Stimulated activated CD8-positive, alpha-beta memory T cell treated with anti-CD3 and anti-CD28 coated beads, Interleukin-12 subunit alpha, Interleukin-12 subunit beta, amount 100 ng/mL, for 4 hours (primary cell): Measurements from ENCODE around the gene TADA2A.

Experiments
- DNase-seq: peaks from one replicate; pipeline ENCODE4 v3.0.0-alpha.2; 2020; ENCODE audit warnings: low read depth

Gene TADA2A

DNA sequence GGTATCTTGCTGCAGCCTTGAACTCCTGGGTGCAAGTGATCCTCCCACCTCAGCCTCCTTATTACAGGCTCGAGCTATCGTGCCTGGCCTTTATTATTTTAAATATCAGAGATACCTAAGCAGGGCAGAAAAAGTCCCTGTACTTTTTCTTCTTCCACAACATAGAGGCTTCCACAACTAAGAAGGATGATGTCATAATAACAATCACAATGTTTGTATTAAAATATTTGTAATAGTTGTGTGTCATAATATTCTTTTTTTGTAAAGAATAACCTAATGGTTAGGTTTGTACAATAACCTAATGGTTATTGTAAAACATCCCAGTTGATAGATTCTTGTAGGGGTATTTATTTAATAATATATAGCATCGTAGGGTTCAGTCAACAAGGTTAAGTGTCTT is 56.4 kb downstream of the TADA2A start:
- DNase-seq: no peak

GRCh38 chr17:37465069-37465616 is 58.5 kb downstream of the TADA2A start:
- no peak for DNase-seq

GRCh38 chr17:37466471-37466870 is 59.8 kb downstream of the TADA2A start:
- DNase-seq: no peak

GRCh38 chr17:37470181-37470580 is 63.5 kb downstream of the TADA2A start:
- no peak for DNase-seq

- no peak for DNase-seq
Measured at GRCh38 chr17:37475731-37476420, 69.2 kb downstream of the TADA2A start.

DNA sequence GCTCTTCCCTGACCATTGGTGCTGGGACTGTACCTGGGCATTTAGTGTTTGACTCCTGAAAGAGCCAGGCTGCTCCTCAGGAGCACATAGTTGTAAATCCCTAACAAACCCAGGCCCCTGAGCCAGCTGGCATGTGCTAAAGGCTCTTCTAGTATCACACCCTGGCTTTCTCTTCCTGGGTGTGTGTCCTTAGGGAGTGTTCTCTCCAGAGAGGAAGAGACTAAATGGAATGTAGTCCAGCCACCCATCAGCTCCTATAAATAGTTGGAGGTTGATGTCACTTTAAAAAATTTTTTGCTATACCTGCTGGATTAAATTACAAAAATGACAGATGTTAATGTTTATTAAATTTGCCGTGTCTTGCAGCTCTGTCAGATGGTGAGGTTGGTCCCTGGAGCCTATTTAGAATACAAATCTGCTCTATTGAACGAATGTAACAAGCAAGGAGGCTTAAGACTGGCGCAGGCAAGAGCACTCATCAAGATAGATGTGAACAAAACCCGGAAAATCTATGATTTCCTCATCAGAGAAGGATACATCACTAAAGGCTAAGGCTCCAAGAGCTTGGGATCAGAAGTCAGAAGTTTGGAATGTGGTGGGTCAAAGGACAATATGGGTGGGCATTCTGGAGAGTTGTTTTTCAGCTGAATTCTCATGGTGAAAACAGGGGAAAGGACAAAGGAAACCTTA is 69.9 kb downstream of the TADA2A start:
- no peak for DNase-seq

- no peak for DNase-seq
Measured at GRCh38 chr17:37478187-37478586, 71.5 kb downstream of the TADA2A start.

GRCh38 chr17:37479025-37479424 is 72.3 kb downstream of the TADA2A start:
- no peak for DNase-seq

- no peak for DNase-seq
Measured at GRCh38 chr17:37480427-37480826, 73.7 kb downstream of the TADA2A start.

GRCh38 chr17:37481001-37481665 is 74.4 kb downstream of the TADA2A start:
- no peak for DNase-seq

GRCh38 chr17:37483311-37484039 is 76.8 kb downstream of the TADA2A start:
- DNase-seq: no peak

DNA sequence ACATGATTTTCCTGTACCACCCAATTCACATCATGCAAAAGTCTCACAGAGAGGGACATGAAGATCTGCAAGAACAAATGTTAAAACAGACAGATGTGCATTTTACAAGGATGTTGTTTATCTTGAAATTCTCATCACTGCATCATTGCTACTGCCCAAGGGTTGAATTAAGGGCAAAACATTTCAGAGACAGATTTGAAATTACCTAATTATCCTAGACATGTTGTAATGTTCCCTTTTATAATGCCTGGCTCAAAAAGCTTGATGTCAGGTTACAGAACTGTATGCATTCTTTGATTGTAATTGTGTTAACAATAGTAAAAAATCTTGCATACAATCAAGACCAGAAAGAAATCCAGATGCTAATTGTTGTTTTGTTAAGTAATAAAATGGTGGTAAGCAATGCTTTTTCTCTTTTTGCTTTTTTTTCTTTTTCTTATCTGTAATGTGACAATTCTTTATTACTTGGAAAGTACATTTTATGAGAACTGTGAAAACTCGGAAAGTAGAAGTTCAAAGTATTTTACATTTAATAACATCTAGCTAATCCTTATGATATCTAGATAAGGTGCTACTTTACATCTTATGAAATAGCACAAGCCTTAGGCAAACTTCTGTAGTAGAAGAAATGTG is 79.4 kb downstream of the TADA2A start:
- no peak for DNase-seq

DNA sequence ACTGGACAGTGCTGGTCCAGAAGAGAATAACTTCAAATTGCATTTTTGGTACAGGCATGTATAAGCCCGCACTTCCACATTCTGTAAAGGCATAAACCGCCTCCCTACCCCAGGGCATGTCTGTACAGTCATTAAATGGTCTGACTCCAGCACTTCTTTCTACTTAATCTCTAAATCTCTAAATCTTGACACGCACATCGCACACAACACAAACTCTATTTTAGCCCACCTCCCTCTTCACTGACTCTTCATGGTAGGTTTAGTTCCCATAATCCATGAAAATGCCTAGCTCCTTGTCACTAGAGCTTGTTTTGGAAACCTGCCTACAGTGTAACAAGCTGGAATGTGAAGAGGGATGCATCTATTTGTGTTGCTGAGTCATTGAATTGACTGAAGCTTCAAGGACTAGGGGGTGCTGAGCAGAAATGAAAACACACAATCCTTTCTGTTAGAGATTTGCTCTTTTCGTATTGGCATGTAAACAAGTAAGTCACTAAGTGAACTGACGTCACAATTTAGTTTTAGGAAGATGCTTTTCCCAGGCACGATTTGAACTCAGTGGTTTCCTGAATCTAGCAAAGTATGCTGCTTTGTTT is 81.4 kb downstream of the TADA2A start:
- DNase-seq: no peak

DNA sequence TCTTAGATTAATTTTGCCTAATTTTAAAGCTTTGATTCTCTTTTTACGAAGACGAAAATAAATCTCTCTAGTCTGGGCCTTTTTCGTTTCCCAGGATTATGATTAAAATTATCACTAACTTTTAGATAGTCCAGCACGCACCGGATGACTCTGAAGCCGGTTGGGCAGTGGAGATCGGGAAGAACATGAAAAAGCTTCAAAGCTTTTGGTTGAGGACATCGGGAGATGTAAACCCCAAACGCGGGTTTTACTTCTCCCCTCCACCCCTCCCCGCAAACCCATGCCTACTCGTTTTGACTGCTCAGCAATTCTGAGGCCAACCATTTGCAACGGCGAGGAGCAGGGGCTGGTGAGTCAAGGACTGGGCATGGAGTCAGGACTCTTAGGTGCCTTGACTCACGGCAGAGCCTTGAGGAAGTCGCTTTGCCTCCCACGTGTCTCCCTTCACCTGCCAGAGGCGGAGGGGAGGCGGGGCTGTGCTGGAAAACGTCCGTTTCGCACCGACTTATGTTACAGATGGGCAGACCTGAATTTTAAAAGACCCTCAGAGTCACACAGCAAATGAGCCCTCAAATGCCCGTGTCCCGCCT is 82.0 kb downstream of the TADA2A start:
- DNase-seq: peak; percentile 45

DNA sequence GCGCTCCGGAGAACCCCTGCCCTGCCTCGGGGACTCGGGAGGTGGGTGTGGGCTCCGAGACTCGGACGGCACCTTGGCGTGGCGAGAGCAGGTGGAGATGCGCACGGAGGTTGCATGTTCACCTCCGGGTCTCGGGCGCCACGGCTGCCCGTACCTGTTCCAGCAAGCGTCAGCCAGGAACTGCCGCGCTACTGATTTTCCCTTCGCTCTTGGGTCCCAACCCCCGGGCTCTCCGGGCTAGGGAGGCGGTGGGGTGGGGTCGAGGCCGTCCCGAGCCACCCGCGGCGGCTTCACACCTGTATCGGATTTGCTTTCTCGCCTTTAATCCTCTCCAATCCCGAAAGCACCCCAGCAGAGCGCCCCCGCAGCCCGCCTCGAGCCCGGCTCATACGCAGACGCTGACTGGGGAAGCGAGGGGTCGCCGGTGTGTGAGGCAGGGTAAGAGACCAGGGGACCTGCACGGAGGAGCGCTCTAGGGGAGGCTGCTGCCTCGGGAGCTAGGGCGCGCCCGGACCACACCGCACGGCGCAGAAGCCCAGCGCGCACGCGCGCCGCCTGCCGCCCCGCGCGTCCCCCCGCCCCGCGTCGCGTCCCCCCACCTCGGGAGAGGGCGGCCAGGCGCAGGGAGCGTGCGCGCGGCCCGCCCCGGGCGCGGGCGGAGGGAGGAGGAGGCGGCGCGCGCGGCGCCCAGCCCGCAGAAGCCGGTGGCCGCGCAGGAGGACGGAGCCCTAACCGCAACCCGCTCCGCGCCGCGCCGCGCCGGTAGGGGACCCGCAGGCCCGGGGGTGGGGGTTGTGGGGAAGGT is 82.7 kb downstream of the TADA2A start, which contains the start of gene DUSP14:
TSS of gene DUSP14 (plus strand) at position 695 of the 805 bp plus-strand sequence. CDS start 22,382 bp downstream, outside the sequence.
- peak; percentile 76 for DNase-seq

- peak; percentile 65 for DNase-seq
Measured at GRCh38 chr17:37490022-37490587, 83.4 kb downstream of the TADA2A start.

DNA sequence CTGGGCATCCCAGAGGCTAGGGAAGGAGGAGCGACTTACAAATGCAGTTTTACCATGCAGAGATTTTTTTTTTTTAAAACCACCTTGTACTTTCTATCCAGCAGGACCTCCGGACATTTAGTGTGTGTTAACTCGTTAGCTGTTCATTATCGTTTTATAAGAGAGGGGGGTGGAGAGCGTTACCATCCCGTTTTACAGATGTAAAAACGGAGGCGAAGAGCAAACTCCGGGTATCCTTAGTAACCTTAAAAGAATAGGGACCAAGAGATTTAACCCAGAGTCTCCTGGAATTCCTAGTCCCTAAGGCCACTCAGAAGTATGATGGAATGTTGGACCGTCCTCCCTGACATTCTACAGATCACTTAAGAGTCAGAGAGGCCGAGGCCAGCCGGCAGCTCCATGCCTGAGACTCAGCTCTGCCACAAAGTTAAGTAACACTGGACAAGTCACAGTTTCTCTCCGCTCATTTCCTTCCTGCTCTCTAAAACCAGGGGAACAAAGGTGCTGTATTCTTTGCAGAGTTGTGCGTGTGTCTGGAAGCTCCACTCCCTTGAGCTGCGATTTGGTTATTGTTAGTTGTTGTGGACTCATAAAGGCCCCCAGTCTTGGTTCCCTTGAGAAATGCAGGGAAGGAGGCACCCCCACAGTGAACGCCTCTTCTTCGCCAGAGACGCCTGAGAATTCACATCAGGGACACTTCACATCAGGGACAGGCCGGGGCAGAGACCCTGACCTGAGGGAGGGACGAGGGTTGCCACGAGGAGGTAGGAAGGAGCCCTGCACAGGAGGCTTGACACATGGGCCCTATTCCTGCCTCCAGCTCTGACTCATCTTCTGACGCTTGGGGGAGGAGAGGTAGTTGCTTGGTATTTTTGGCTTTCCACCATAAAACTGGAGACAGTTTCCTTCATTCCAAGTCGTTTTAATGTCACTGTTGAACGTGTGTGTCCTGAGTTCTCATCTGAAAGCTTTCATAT is 84.2 kb downstream of the TADA2A start:
- no peak for DNase-seq

DNA sequence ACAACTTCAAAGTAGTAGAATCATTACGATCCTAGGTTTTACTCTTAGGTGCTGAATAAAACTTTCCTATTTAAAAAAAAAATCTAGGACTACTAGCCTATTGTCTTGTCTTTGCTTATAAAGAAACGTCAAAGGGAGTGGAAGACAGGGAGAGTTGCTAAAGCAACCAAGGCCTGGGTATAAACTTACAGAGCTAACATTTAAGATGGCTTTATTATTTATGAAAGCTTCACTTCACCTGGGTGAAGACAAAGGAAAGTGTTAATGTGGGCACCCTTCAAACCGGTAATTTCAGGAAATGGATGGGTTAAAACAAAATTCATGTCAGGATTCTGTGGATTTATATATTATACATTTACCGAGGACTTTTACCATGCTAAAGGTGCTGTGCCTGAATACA is 85.5 kb downstream of the TADA2A start:
- DNase-seq: no peak
